Measurements from ENCODE around the gene TBC1D9. TPM values are rescaled to one million over a fixed set of nuclear protein-coding genes. Genes with fewer than 3 reads are reported as not detected.

The TBC1D9 gene
- polyA plus RNA-seq, 1 donor (not counting 4 experiments of a cell fraction or from before 2014, with no cell fraction given), result 11.6 TPM

- no peak overlapping the region for H3K4me2 ChIP-seq (ENCODE audit: control insufficient read depth, extremely low read depth, insufficient read depth, low read depth, low read length)
- H3K79me2 ChIP-seq (ENCODE audit: control insufficient read depth, insufficient read depth, low read length), result no peaks in the 10 kb centered on the region
- no peaks in the 10 kb centered on the region for H4K20me1 ChIP-seq (ENCODE audit: control insufficient read depth, extremely low read depth, insufficient read depth, low read length)
- DNase-seq (ENCODE audit: low read depth, low spot score), result no peak
- no peak overlapping the region for H3K27ac ChIP-seq (ENCODE audit: control insufficient read depth, insufficient read depth, low read length)
- no peaks in the 10 kb centered on the region for H3K9me1 ChIP-seq (ENCODE audit: control insufficient read depth, extremely low read depth, insufficient read depth, low read length)
- H3K9me3 ChIP-seq (ENCODE audit: control insufficient read depth, low read depth, low read length), result no peaks in the 10 kb centered on the region
- dilution Hi-C loops (cut with MboI; ENCODE audit: extremely low pct_ligation_motif_present, low sequenced_read_pairs), result no loop called here
- no peak overlapping the region for H3K9ac ChIP-seq (ENCODE audit: control insufficient read depth, extremely low read depth, insufficient read depth, low read length)
- TF ChIP-seq CTCF (optimal IDR thresholded peaks at IDR 0.05 in 1 of 3, IDR thresholded peaks at IDR 0.05 in 1 of 3, conservative IDR thresholded peaks at IDR 0.05 in 1 of 3; ENCODE audit: extremely low read depth in 1 of 3, insufficient read depth in 2 of 3, low read length in 3 of 3) (no peak), EZH2 (IDR thresholded peaks at IDR 0.05; ENCODE audit: low read length) (no peak)
- H3K4me3 ChIP-seq (ENCODE audit: control insufficient read depth in 2 of 3, extremely low read depth in 1 of 3, insufficient read depth in 2 of 3, low read depth in 1 of 3, low read length in 3 of 3), result no peak overlapping the region
- H3K4me1 ChIP-seq (ENCODE audit: control insufficient read depth, extremely low read depth, insufficient read depth, low read length), result peaks cover 23% of the 10 kb centered on the region
- no peaks in the 10 kb centered on the region for H3K36me3 ChIP-seq (ENCODE audit: control insufficient read depth in 2 of 2, extremely low read depth in 1 of 2, insufficient read depth in 2 of 2, low read length in 2 of 2)
- H2AFZ ChIP-seq (ENCODE audit: control insufficient read depth, low read length), result no peak overlapping the region
- FAIRE-seq, result no peak
- no peaks in the 10 kb centered on the region for H3K27me3 ChIP-seq (ENCODE audit: control insufficient read depth, extremely low read depth, insufficient read depth, low read length)
Measured at GRCh38 chr4:140735317-140735716, 20.9 kb downstream of the TBC1D9 start.

- Histone ChIP-seq H3K9me1 (ENCODE audit: control insufficient read depth, extremely low read depth, insufficient read depth, low read length) (no peaks in the 10 kb centered on the region), H3K4me3 (ENCODE audit: control insufficient read depth in 2 of 3, extremely low read depth in 1 of 3, insufficient read depth in 2 of 3, low read depth in 1 of 3, low read length in 3 of 3) (no peak overlapping the region), H3K27ac (ENCODE audit: control insufficient read depth, insufficient read depth, low read length) (no peak overlapping the region), H3K36me3 (ENCODE audit: control insufficient read depth in 2 of 2, extremely low read depth in 1 of 2, insufficient read depth in 2 of 2, low read length in 2 of 2) (no peaks in the 10 kb centered on the region), H3K79me2 (ENCODE audit: control insufficient read depth, insufficient read depth, low read length) (no peaks in the 10 kb centered on the region), H3K9me3 (ENCODE audit: control insufficient read depth, low read depth, low read length) (no peaks in the 10 kb centered on the region), H4K20me1 (ENCODE audit: control insufficient read depth, extremely low read depth, insufficient read depth, low read length) (no peaks in the 10 kb centered on the region), H3K4me1 (ENCODE audit: control insufficient read depth, extremely low read depth, insufficient read depth, low read length) (peaks cover 21% of the 10 kb centered on the region), H3K9ac (ENCODE audit: control insufficient read depth, extremely low read depth, insufficient read depth, low read length) (no peak overlapping the region), H2AFZ (ENCODE audit: control insufficient read depth, low read length) (no peak overlapping the region), H3K4me2 (ENCODE audit: control insufficient read depth, extremely low read depth, insufficient read depth, low read depth, low read length) (no peak overlapping the region), H3K27me3 (ENCODE audit: control insufficient read depth, extremely low read depth, insufficient read depth, low read length) (no peaks in the 10 kb centered on the region)
- no peak for DNase-seq (ENCODE audit: low read depth, low spot score)
- TF ChIP-seq EZH2 (IDR thresholded peaks at IDR 0.05; ENCODE audit: low read length), result no peak
- TF ChIP-seq CTCF (optimal IDR thresholded peaks at IDR 0.05 in 1 of 3, IDR thresholded peaks at IDR 0.05 in 1 of 3, conservative IDR thresholded peaks at IDR 0.05 in 1 of 3; ENCODE audit: extremely low read depth in 1 of 3, insufficient read depth in 2 of 3, low read length in 3 of 3), result no peak
- dilution Hi-C loops (cut with MboI; ENCODE audit: extremely low pct_ligation_motif_present, low sequenced_read_pairs), result no loop called here
- no peak for FAIRE-seq
Measured at GRCh38 chr4:140732780-140733179, 23.4 kb downstream of the TBC1D9 start.
